Breast epithelium (tissue), 4 donors: ENCODE data around the gene FMN1. TPM values are rescaled to one million over a fixed set of nuclear protein-coding genes. Genes with fewer than 3 reads are reported as not detected.

ENCODE experiments used
- DNase-seq, 2 donors: peaks; one replicate each; pipeline ENCODE4 v3.0.0-alpha.2; 2019; ENCODE audit warnings: low spot score in 2 of 2
- H3K27ac ChIP-seq, 2 donors: fragments of 200-600 bp; sonication (generic) in 1 of 2; one replicate each; pipeline ENCODE4 v1.5.1; 2016 to 2019; ENCODE audit warnings: mild to moderate bottlenecking in 1 of 2
- H3K27me3 ChIP-seq, 2 donors: fragments of 200-600 bp; sonication (generic) in 1 of 2; one replicate each; pipeline versions ENCODE4 v1.5.1 to v1.6.0; 2017 to 2019; ENCODE audit warnings: control low read depth in 1 of 2, mild to moderate bottlenecking in 1 of 2
- H3K36me3 ChIP-seq: fragments of 200-600 bp; one replicate; pipeline ENCODE4 v1.5.1; 2019
- H3K4me1 ChIP-seq, 2 donors: fragments of 200-600 bp; sonication (generic); one replicate each; pipeline ENCODE4 v1.5.1; 2016 to 2019; ENCODE audit warnings: control low read depth in 1 of 2
- H3K4me3 ChIP-seq, 3 donors: fragments of 200-600 bp; sonication (generic); 1 replicate in 2 of 3; 2 replicates in 1 of 3; pipeline ENCODE4 v1.5.1; 2016 to 2019; ENCODE audit warnings: mild to moderate bottlenecking in 3 of 3, moderate library complexity in 2 of 3
- H3K9me3 ChIP-seq, 2 donors: fragments of 200-600 bp; sonication (generic) in 1 of 2; one replicate each; pipeline ENCODE4 v1.5.1; 2016 to 2019; ENCODE audit warnings: control low read depth in 1 of 2
- CTCF ChIP-seq, 3 donors: fragments of 450-650 bp; IDR thresholded peaks; one replicate each; pipeline ENCODE4 v1.5.1; 2016 to 2017; ENCODE audit warnings: antibody characterized with exemption in 3 of 3, mild to moderate bottlenecking in 3 of 3, moderate library complexity in 3 of 3
- POLR2A ChIP-seq: fragments of 450-650 bp; IDR thresholded peaks from one replicate; pipeline ENCODE4 v1.6.1; 2016; ENCODE audit warnings: antibody characterized with exemption, mild to moderate bottlenecking, moderate library complexity
- POLR2AphosphoS5 ChIP-seq, 3 donors: sonication (generic); formaldehyde crosslinking; IDR thresholded peaks; one replicate each; pipeline ENCODE4 v1.6.1; 2017; ENCODE audit warnings: antibody characterized with exemption in 3 of 3
- intact Hi-C: fragments of 100-400 bp; cut with DNase I; formaldehyde crosslinking; loops from one replicate; pipeline ENCODE4 v1.15.1; 2023; ENCODE audit warnings: low total_unique reads
- total RNA-seq, 3 donors: library from RNA; depleted of rRNA; stranded (reverse); fragments of >200 nt; gene quantifications; one replicate each; pipeline ENCODE4 v1.1.0, GENCODE V29; 2016

The FMN1 gene
- total RNA-seq, 3 donors from 2014 or later = 33.1 to 56.8 (median 50.7) TPM

GRCh38 chr15:33098094-33099058, 96.1 kb downstream of the FMN1 start:
- no peak overlapping the region for H3K4me3 ChIP-seq
- TF ChIP-seq POLR2AphosphoS5 (IDR thresholded peaks at IDR 0.05) (no peak), CTCF (IDR thresholded peaks at IDR 0.05) (no peak), POLR2A (no peak)
- no peak overlapping the region for H3K27ac ChIP-seq
- H3K9me3 ChIP-seq = no peaks in the 10 kb centered on the region
- no peak for DNase-seq
- no peaks in the 10 kb centered on the region for H3K36me3 ChIP-seq
- H3K4me1 ChIP-seq = no peaks in the 10 kb centered on the region
- no peaks in the 10 kb centered on the region for H3K27me3 ChIP-seq
- intact Hi-C loops = no loop called here

GRCh38 chr15:33096134-33096533, 98.4 kb downstream of the FMN1 start:
- intact Hi-C loops = no loop called here
- no peak for TF ChIP-seq POLR2A
- no peak for TF ChIP-seq CTCF (IDR thresholded peaks at IDR 0.05)
- Histone ChIP-seq H3K9me3 (no peaks in the 10 kb centered on the region), H3K27me3 (no peaks in the 10 kb centered on the region), H3K4me3 (no peak overlapping the region), H3K4me1 (no peaks in the 10 kb centered on the region), H3K36me3 (no peaks in the 10 kb centered on the region), H3K27ac (no peak overlapping the region)
- DNase-seq = no peak

- no peak overlapping the region for H3K27ac ChIP-seq
Observed at GRCh38 chr15:33095641-33096040, 98.9 kb downstream of the FMN1 start.

GRCh38 chr15:33094336-33094735, 100.2 kb downstream of the FMN1 start:
- Histone ChIP-seq H3K4me3 (no peak overlapping the region), H3K27me3 (no peaks in the 10 kb centered on the region), H3K4me1 (no peaks in the 10 kb centered on the region), H3K9me3 (no peaks in the 10 kb centered on the region), H3K36me3 (no peaks in the 10 kb centered on the region), H3K27ac (no peak overlapping the region)
- DNase-seq = no peak
- intact Hi-C loops = no loop called here
- TF ChIP-seq CTCF (IDR thresholded peaks at IDR 0.05) = no peak
- TF ChIP-seq POLR2AphosphoS5 (IDR thresholded peaks at IDR 0.05) = no peak
- no peak for TF ChIP-seq POLR2A

More at GRCh38 chr15:33095641-33096040, 98.9 kb downstream of the FMN1 start:
- Histone ChIP-seq H3K27me3 (no peaks in the 10 kb centered on the region), H3K36me3 (no peaks in the 10 kb centered on the region), H3K9me3 (no peaks in the 10 kb centered on the region), H3K4me3 (no peak overlapping the region), H3K4me1 (no peaks in the 10 kb centered on the region)
- intact Hi-C loops = no loop called here
- TF ChIP-seq POLR2A (no peak), CTCF (IDR thresholded peaks at IDR 0.05) (no peak), POLR2AphosphoS5 (IDR thresholded peaks at IDR 0.05) (no peak)
- DNase-seq = no peak

- H3K36me3 ChIP-seq = no peaks in the 10 kb centered on the region
- no peaks in the 10 kb centered on the region for H3K27me3 ChIP-seq
Observed at GRCh38 chr15:33093222-33093621, 101.3 kb downstream of the FMN1 start.

More at GRCh38 chr15:33093222-33093621, 101.3 kb downstream of the FMN1 start:
- Histone ChIP-seq H3K4me3 (no peak overlapping the region), H3K4me1 (no peaks in the 10 kb centered on the region), H3K27ac (no peak overlapping the region), H3K9me3 (no peaks in the 10 kb centered on the region)
- DNase-seq = no peak
- intact Hi-C loops = no loop called here
- TF ChIP-seq CTCF (IDR thresholded peaks at IDR 0.05) = no peak
- TF ChIP-seq POLR2A = no peak
- no peak for TF ChIP-seq POLR2AphosphoS5 (IDR thresholded peaks at IDR 0.05)
